Measurements from ENCODE around the gene VPS13D.

The VPS13D gene

DNA sequence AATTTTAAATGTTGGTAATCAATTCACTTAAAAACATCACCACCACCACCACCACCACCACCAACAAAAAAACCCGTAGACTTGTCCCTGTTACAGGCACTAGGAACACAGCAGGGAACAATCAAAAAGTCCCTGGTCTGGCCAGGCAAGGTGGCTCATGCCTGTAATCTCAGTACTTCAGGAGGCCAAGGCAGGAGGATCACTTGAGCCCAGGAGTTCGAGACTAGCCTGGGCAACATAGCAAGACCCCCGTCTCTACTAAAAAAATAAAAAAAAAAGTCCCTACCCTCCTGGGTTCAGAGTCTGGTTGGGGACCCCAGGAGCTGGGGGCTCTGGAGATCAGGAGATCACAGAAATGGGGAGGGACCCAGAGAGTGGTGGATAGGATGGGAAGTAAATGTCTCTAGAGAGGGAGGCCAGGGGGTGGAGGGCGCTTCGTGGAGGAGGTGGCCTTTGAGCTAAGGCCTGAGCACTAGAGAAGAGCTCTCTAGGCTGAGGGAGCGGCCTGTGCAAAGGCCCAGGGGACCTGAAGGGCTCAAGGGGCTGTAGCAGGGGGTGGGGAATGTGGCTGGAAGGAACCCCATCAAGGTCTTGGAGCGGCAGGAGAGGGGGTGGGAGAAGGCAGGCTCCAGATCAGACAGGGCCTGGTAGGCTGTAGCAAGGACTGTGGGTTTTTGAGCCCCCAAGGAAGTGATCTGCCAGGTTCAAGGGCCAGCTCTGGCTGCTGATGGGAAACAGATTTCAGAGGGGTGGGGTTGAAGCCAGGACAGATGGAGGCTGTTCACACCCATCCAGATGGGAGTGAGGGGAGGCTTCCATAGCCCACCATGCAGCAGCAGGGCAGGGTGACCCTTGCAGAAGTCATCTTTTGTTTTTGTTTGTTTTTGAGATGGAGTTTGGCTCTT is 24.8 kb upstream of the VPS13D start:
- Histone ChIP-seq H3F3A (ENCODE audit: control insufficient read depth, insufficient read depth) (no peaks in the 10 kb centered on the region), H3K36me3 (ENCODE audit: control insufficient read depth, low read length) (no peaks in the 10 kb centered on the region), H3K9me2 (replicated peaks; ENCODE audit: control insufficient read depth, low read length) (no peaks in the 10 kb centered on the region), H3K4me1 (ENCODE audit: control insufficient read depth, low read length) (peaks cover 33% of the 10 kb centered on the region), H3K4me2 (ENCODE audit: low read length) (no peak overlapping the region), H3K27ac (ENCODE audit: low read depth, low read length) (no peak overlapping the region), H3K9me3 (ENCODE audit: control insufficient read depth, insufficient read depth, low read length) (no peaks in the 10 kb centered on the region), H3K4me3 (ENCODE audit: low read length) (no peak overlapping the region), H3K27me3 (ENCODE audit: control insufficient read depth, low read length) (0 out of 2 replicates have a peak, but pooled peaks cover 3% of the 10 kb centered on the region), H4K20me1 (ENCODE audit: control insufficient read depth, insufficient read depth, low read depth, low read length) (no peaks in the 10 kb centered on the region), H3K79me2 (ENCODE audit: control insufficient read depth, low read length) (no peaks in the 10 kb centered on the region)
- no peak for TF ChIP-seq EZH2phosphoT487 (IDR thresholded peaks at IDR 0.05; ENCODE audit: borderline replicate concordance, low read length)
- TF ChIP-seq, protein P1, sequence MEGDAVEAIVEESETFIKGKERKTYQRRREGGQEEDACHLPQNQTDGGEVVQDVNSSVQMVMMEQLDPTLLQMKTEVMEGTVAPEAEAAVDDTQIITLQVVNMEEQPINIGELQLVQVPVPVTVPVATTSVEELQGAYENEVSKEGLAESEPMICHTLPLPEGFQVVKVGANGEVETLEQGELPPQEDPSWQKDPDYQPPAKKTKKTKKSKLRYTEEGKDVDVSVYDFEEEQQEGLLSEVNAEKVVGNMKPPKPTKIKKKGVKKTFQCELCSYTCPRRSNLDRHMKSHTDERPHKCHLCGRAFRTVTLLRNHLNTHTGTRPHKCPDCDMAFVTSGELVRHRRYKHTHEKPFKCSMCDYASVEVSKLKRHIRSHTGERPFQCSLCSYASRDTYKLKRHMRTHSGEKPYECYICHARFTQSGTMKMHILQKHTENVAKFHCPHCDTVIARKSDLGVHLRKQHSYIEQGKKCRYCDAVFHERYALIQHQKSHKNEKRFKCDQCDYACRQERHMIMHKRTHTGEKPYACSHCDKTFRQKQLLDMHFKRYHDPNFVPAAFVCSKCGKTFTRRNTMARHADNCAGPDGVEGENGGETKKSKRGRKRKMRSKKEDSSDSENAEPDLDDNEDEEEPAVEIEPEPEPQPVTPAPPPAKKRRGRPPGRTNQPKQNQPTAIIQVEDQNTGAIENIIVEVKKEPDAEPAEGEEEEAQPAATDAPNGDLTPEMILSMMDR (IDR thresholded peaks at IDR 0.05; ENCODE audit: low read depth, low read length, poor library complexity, severe bottlenecking) = no peak

GRCh38 chr1:12206238-12206637 is 23.6 kb upstream of the VPS13D start:
- Histone ChIP-seq H3K27ac (ENCODE audit: low read depth, low read length) (no peak overlapping the region), H3F3A (ENCODE audit: control insufficient read depth, insufficient read depth) (no peaks in the 10 kb centered on the region), H3K9me3 (ENCODE audit: control insufficient read depth, insufficient read depth, low read length) (no peaks in the 10 kb centered on the region), H3K27me3 (ENCODE audit: control insufficient read depth, low read length) (peaks cover 11% of the 10 kb centered on the region), H4K20me1 (ENCODE audit: control insufficient read depth, insufficient read depth, low read depth, low read length) (no peaks in the 10 kb centered on the region), H3K79me2 (ENCODE audit: control insufficient read depth, low read length) (no peaks in the 10 kb centered on the region), H3K4me1 (ENCODE audit: control insufficient read depth, low read length) (peaks cover 40% of the 10 kb centered on the region), H3K4me2 (ENCODE audit: low read length) (no peak overlapping the region), H3K9me2 (replicated peaks; ENCODE audit: control insufficient read depth, low read length) (no peaks in the 10 kb centered on the region), H3K36me3 (ENCODE audit: control insufficient read depth, low read length) (no peaks in the 10 kb centered on the region), H3K4me3 (ENCODE audit: low read length) (no peak overlapping the region)
- no peak for TF ChIP-seq EZH2phosphoT487 (IDR thresholded peaks at IDR 0.05; ENCODE audit: borderline replicate concordance, low read length)
- TF ChIP-seq, protein P1 (IDR thresholded peaks at IDR 0.05; ENCODE audit: low read depth, low read length, poor library complexity, severe bottlenecking) = no peak

DNA sequence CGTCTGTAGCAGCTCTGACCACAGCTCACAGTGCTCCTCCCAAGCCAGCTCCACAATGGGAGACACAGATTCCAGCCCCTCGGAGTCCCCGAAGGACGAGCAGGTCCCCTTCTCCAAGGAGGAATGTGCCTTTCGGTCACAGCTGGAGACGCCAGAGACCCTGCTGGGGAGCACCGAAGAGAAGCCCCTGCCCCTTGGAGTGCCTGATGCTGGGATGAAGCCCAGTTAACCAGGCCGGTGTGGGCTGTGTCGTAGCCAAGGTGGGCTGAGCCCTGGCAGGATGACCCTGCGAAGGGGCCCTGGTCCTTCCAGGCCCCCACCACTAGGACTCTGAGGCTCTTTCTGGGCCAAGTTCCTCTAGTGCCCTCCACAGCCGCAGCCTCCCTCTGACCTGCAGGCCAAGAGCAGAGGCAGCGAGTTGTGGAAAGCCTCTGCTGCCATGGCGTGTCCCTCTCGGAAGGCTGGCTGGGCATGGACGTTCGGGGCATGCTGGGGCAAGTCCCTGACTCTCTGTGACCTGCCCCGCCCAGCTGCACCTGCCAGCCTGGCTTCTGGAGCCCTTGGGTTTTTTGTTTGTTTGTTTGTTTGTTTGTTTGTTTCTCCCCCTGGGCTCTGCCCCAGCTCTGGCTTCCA is 22.9 kb upstream of the VPS13D start:
- no peaks in the 10 kb centered on the region for H3F3A ChIP-seq (ENCODE audit: control insufficient read depth, insufficient read depth)
- H4K20me1 ChIP-seq (ENCODE audit: control insufficient read depth, insufficient read depth, low read depth, low read length) = no peaks in the 10 kb centered on the region
- peaks cover 10% of the 10 kb centered on the region for H3K27me3 ChIP-seq (ENCODE audit: control insufficient read depth, low read length)
- no peak for TF ChIP-seq EZH2phosphoT487 (IDR thresholded peaks at IDR 0.05; ENCODE audit: borderline replicate concordance, low read length)
- TF ChIP-seq, protein P1 (IDR thresholded peaks at IDR 0.05; ENCODE audit: low read depth, low read length, poor library complexity, severe bottlenecking) = no peak
- H3K79me2 ChIP-seq (ENCODE audit: control insufficient read depth, low read length) = no peaks in the 10 kb centered on the region
- no peak overlapping the region for H3K4me2 ChIP-seq (ENCODE audit: low read length)
- no peaks in the 10 kb centered on the region for H3K9me3 ChIP-seq (ENCODE audit: control insufficient read depth, insufficient read depth, low read length)
- no peaks in the 10 kb centered on the region for H3K9me2 ChIP-seq (replicated peaks; ENCODE audit: control insufficient read depth, low read length)
- no peak overlapping the region for H3K27ac ChIP-seq (ENCODE audit: low read depth, low read length)
- peaks cover 34% of the 10 kb centered on the region for H3K4me1 ChIP-seq (ENCODE audit: control insufficient read depth, low read length)
- no peaks in the 10 kb centered on the region for H3K36me3 ChIP-seq (ENCODE audit: control insufficient read depth, low read length)
- no peak overlapping the region for H3K4me3 ChIP-seq (ENCODE audit: low read length)

Data from DOHH2 (cell line).